Measurements from ENCODE around the gene TSPOAP1. TPM values are rescaled to one million over a fixed set of nuclear protein-coding genes. Genes with fewer than 3 reads are reported as not detected.

Gene TSPOAP1
- total and polyA plus RNA-seq, 2 of the 4 experiments (the other 2 are of a cell fraction) = 0.90 to 1.6 TPM

DNA sequence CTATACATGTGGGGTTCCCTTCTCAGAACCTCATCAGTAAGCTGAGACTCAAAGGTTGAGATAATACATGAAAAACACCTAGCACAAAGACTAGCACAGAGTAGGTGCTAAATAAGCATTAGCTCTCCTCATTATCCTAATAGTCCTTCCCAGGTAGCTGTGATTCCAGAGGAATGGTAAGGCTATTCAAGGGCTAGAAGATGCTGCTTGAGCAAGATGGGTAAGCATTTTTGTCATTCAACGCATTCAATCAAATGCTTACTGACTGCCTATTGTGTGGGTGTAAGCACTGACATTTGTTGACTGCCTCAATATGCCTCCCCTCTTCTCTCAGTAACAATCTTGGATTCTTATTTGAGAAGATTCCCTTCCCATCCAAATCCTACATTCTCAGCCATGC, 19.4 kb upstream of the TSPOAP1 start (continued):
- no peak for TF ChIP-seq BHLHE40 (IDR thresholded peaks at IDR 0.05; ENCODE audit: low read depth, low read length)
- no peak for TF ChIP-seq RAD21 (IDR thresholded peaks at IDR 0.05; ENCODE audit: low read length)
- no peak for TF ChIP-seq RFX5 (IDR thresholded peaks at IDR 0.05; ENCODE audit: low read depth, low read length)

DNA sequence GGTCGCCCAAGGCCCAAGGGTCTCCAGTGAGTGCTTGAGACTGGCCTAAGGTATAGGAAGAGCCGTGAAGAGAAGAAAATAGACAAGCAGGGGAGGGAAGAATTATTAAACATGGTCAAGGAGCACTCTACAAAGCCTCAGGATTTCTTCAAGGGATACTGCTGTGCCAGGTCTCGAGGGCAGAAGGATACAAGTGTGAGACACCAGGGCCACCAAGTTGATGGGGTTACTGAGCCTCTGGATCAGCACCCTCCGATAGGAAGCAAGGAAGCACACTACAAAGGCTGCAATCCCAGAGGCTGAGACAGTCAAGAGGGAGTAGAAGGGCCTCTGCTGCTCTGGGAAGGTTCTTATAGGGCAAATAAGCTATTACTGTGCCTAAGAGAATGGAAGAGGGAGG, 16.9 kb upstream of the TSPOAP1 start:
- no peak overlapping the region for H3K56ac ChIP-seq (ENCODE audit: extremely low read depth, insufficient read depth, low read length)
- intact Hi-C loops (cut with micrococcal nuclease) (no loop called here), dilution Hi-C loops (cut with HindIII; ENCODE audit: low sequenced_read_pairs, unreplicated experiment) (no loop called here), in situ Hi-C loops (cut with MboI; ENCODE audit: low sequenced_read_pairs) (loop anchor here (25.0 kb wide), 1 partner anchor 483 kb away; the partner anchor contains the start of gene MRPS23)
- H3K36me3 ChIP-seq (ENCODE audit: control insufficient read depth, insufficient read depth, low read length) = peaks cover 45% of the 10 kb centered on the region
- H3K23ac ChIP-seq (ENCODE audit: low read depth, low read length) = no peak overlapping the region
- no peak overlapping the region for H2AK9ac ChIP-seq (replicated peaks; ENCODE audit: low read depth, low read length, poor library complexity)
- H2AFZ ChIP-seq (replicated peaks; ENCODE audit: low read length, poor library complexity) = no peak overlapping the region
- H2AK5ac ChIP-seq (ENCODE audit: low read depth, low read length) = no peak overlapping the region
- CTCF ChIA-PET = interaction anchor here (1.6 kb wide), 1 partner anchor 8 kb away, joined by 4 read pairs; no protein-coding TSS in a partner anchor
- no peak overlapping the region for H3K4me2 ChIP-seq (ENCODE audit: low read depth, low read length)
- no peak overlapping the region for H3K14ac ChIP-seq (replicated peaks; ENCODE audit: low read depth, low read length)
- H3K27ac ChIP-seq (ENCODE audit: insufficient read depth, low read length) = no peak overlapping the region
- no peaks in the 10 kb centered on the region for H3K4me1 ChIP-seq (ENCODE audit: control insufficient read depth, insufficient read depth, low read length)
- H3K9me3 ChIP-seq (ENCODE audit: control insufficient read depth, insufficient read depth, low read length) = no peaks in the 10 kb centered on the region
- no peak overlapping the region for H2BK20ac ChIP-seq (ENCODE audit: low read depth, low read length)
- TF ChIP-seq BHLHE40 (IDR thresholded peaks at IDR 0.05; ENCODE audit: low read depth, low read length) (no peak), MAZ (IDR thresholded peaks at IDR 0.05; ENCODE audit: borderline replicate concordance, low read depth, low read length) (no peak), MXI1 (IDR thresholded peaks at IDR 0.05; ENCODE audit: borderline replicate concordance, low read depth, low read length) (no peak), RFX5 (IDR thresholded peaks at IDR 0.05; ENCODE audit: low read depth, low read length) (no peak), CEBPB (IDR thresholded peaks at IDR 0.05; ENCODE audit: low read depth, low read length) (no peak), RAD21 (IDR thresholded peaks at IDR 0.05; ENCODE audit: low read length) (no peak), NFE2L2 (IDR thresholded peaks at IDR 0.05; ENCODE audit: low read depth, low read length) (no peak), CHD1 (IDR thresholded peaks at IDR 0.05; ENCODE audit: low read depth, low read length) (no peak), POLR2A (IDR thresholded peaks at IDR 0.05; ENCODE audit: low read depth, low read length) (no peak)
- TF ChIP-seq, protein P1, sequence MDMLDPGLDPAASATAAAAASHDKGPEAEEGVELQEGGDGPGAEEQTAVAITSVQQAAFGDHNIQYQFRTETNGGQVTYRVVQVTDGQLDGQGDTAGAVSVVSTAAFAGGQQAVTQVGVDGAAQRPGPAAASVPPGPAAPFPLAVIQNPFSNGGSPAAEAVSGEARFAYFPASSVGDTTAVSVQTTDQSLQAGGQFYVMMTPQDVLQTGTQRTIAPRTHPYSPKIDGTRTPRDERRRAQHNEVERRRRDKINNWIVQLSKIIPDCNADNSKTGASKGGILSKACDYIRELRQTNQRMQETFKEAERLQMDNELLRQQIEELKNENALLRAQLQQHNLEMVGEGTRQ (IDR thresholded peaks at IDR 0.05; ENCODE audit: low read depth, low read length) = no peak
- TF ChIP-seq, protein P2, sequence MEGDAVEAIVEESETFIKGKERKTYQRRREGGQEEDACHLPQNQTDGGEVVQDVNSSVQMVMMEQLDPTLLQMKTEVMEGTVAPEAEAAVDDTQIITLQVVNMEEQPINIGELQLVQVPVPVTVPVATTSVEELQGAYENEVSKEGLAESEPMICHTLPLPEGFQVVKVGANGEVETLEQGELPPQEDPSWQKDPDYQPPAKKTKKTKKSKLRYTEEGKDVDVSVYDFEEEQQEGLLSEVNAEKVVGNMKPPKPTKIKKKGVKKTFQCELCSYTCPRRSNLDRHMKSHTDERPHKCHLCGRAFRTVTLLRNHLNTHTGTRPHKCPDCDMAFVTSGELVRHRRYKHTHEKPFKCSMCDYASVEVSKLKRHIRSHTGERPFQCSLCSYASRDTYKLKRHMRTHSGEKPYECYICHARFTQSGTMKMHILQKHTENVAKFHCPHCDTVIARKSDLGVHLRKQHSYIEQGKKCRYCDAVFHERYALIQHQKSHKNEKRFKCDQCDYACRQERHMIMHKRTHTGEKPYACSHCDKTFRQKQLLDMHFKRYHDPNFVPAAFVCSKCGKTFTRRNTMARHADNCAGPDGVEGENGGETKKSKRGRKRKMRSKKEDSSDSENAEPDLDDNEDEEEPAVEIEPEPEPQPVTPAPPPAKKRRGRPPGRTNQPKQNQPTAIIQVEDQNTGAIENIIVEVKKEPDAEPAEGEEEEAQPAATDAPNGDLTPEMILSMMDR (conservative IDR thresholded peaks at IDR 0.05; ENCODE audit: low read depth, low read length) = no peak
- TF ChIP-seq, protein P3, sequence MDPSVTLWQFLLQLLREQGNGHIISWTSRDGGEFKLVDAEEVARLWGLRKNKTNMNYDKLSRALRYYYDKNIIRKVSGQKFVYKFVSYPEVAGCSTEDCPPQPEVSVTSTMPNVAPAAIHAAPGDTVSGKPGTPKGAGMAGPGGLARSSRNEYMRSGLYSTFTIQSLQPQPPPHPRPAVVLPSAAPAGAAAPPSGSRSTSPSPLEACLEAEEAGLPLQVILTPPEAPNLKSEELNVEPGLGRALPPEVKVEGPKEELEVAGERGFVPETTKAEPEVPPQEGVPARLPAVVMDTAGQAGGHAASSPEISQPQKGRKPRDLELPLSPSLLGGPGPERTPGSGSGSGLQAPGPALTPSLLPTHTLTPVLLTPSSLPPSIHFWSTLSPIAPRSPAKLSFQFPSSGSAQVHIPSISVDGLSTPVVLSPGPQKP (IDR thresholded peaks at IDR 0.05; ENCODE audit: borderline replicate concordance, low read depth, low read length) = no peak
- POLR2A ChIA-PET (ENCODE audit: unreplicated experiment) = interaction anchor here (0.8 kb wide), 1 partner anchor 15 kb away, joined by 10 read pairs; no protein-coding TSS in a partner anchor
- no peak overlapping the region for H3K18ac ChIP-seq (ENCODE audit: low read depth, low read length)
- no peaks in the 10 kb centered on the region for H3K27me3 ChIP-seq (ENCODE audit: control insufficient read depth, insufficient read depth, low read length)
- H4K5ac ChIP-seq (ENCODE audit: low read depth, low read length) = no peak overlapping the region
- 100% methylated on average over 1 of the region's 4 CpGs; no CpG with 5 or more reads in 1 of the 2 experiments for WGBS, 2 experiments (ENCODE audit: extremely low coverage in 2 of 2, insufficient read length in 1 of 2)
- H2BK5ac ChIP-seq (ENCODE audit: low read depth, low read length, poor library complexity, severe bottlenecking) = no peak overlapping the region
- peaks cover 9 to 13% of the 10 kb centered on the region in 2 experiments; a peak in 1 of 4 replicates for H3K79me1 ChIP-seq (ENCODE audit: low read depth in 1 of 2, low read length in 2 of 2)
- H3K9ac ChIP-seq (ENCODE audit: low read depth, low read length) = no peak overlapping the region
- no peak overlapping the region for H4K91ac ChIP-seq (ENCODE audit: insufficient read depth, low read depth, low read length)
- no TSS peak for BruUV-seq (replicated peaks)
- H4K8ac ChIP-seq (ENCODE audit: low read depth in 2 of 2, low read length in 2 of 2) = no peak overlapping the region
- no peaks in the 10 kb centered on the region for H4K20me1 ChIP-seq (ENCODE audit: insufficient read depth, low read length)
- no peak overlapping the region for H3K4me3 ChIP-seq (ENCODE audit: insufficient read depth, low read depth, low read length)
- ATAC-seq (ENCODE audit: low read depth) = no peak
- H2BK15ac ChIP-seq (ENCODE audit: low read depth, low read length) = no peak overlapping the region
- H2BK120ac ChIP-seq (ENCODE audit: low read depth, low read length) = no peak overlapping the region
- DNase-seq = no peak
- H3K9me1 ChIP-seq (ENCODE audit: insufficient read depth, low read length) = peaks cover 7% of the 10 kb centered on the region; the same call in 1 of the 2 replicates
- H3K4ac ChIP-seq (ENCODE audit: low read depth, low read length) = no peak overlapping the region

Data from IMR-90 (cell line).